IMR-90 (cell line): ENCODE data around the gene EAF1. TPM values are rescaled to one million over a fixed set of nuclear protein-coding genes. Genes with fewer than 3 reads are reported as not detected.

ENCODE experiments used
- CHD1 ChIP-seq: IDR thresholded peaks from 2 replicates; pipeline ENCODE4 v1.6.1; 2012; ENCODE audit warnings: low read depth, low read length, improper control_type of control experiment
- MAZ ChIP-seq: IDR thresholded peaks from 2 replicates; pipeline ENCODE4 v1.6.1; 2012; ENCODE audit warnings: low read depth, mild to moderate bottlenecking, low read length, improper control_type of control experiment, moderate library complexity, borderline replicate concordance
- POLR2A ChIP-seq: IDR thresholded peaks from 2 replicates; pipeline ENCODE4 v1.6.1; 2012; ENCODE audit warnings: mild to moderate bottlenecking, low read depth, low read length
- RAD21 ChIP-seq: IDR thresholded peaks from 2 replicates; pipeline ENCODE4 v1.6.1; 2012; ENCODE audit warnings: low read length, improper control_type of control experiment
- polyA plus RNA-seq, 3 experiments: library from polyadenylated mRNA; depleted of rRNA; stranded (reverse); fragments of >200 nt; gene quantifications; 2 replicates each; pipeline ENCODE4 v1.2.3, GENCODE V29; 2012; ENCODE audit warnings: low replicate concordance in 1 of 3
- total RNA-seq: library from RNA; depleted of rRNA; stranded (reverse); fragments of >200 nt; gene quantifications from 2 replicates; pipeline ENCODE4 v1.2.3, GENCODE V29; 2012
- TF ChIP-seq, protein P1 (sequence below): conservative IDR thresholded peaks from 2 replicates; pipeline ENCODE4 v1.5.1; 2012; ENCODE audit warnings: mild to moderate bottlenecking, low read depth, low read length, improper control_type of control experiment
- TF ChIP-seq, protein P2 (sequence below): fragments of 150-350 bp; IDR thresholded peaks from 2 replicates; pipeline ENCODE4 v1.6.1; 2017; ENCODE audit warnings: mild to moderate bottlenecking, antibody characterized with exemption, low read length, low read depth

The EAF1 gene
- total and polyA plus RNA-seq, 2 of the 4 experiments (the other 2 are of a cell fraction), result 7.0 to 21.3 TPM

DNA sequence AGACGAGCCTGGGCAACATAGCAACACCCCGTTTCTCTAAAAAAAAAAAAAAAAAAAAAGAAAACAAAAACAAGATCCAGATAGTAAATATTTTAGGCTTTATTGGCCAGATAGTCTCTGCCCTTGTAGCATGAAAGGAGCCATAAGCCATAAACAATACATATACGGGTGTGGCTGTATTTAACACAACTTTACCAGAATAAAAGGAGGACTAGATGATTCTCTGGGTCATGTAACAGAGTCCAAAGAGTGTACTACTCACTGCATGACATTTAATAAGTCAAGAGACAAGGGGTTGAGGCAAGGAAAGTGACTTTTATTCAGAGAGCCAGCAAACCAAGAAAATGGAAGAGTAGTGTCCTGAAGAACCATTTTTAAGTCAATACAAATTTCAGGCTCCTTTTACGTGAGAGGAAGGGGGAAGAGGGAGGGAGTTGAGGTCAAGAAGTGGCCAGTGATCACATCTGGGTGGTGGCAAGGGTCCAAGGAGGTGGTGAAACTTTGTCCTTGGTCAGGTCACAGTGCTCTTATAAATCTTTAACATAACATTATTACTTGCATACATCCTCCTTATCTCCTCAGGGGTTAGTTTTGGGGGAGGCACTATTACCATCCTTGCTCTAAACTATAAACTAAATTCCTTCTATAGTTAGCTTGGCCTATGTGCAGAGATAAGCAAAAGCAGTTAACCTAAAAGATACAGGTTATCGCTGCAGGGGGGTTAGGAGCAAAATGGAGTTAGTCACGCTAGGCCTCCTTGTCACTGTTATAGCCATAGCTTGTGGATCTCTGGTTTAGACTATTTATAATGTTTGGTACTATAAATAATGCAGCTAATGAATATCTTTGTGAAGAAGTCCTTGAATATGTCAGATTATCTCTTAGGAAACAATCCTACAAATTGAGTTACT lies 46.2 kb upstream of the EAF1 start (continued):
- TF ChIP-seq, protein P1, sequence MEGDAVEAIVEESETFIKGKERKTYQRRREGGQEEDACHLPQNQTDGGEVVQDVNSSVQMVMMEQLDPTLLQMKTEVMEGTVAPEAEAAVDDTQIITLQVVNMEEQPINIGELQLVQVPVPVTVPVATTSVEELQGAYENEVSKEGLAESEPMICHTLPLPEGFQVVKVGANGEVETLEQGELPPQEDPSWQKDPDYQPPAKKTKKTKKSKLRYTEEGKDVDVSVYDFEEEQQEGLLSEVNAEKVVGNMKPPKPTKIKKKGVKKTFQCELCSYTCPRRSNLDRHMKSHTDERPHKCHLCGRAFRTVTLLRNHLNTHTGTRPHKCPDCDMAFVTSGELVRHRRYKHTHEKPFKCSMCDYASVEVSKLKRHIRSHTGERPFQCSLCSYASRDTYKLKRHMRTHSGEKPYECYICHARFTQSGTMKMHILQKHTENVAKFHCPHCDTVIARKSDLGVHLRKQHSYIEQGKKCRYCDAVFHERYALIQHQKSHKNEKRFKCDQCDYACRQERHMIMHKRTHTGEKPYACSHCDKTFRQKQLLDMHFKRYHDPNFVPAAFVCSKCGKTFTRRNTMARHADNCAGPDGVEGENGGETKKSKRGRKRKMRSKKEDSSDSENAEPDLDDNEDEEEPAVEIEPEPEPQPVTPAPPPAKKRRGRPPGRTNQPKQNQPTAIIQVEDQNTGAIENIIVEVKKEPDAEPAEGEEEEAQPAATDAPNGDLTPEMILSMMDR, result no peak
- no peak for TF ChIP-seq RAD21
- TF ChIP-seq MAZ, result no peak
- TF ChIP-seq CHD1, result no peak
- TF ChIP-seq, protein P2, sequence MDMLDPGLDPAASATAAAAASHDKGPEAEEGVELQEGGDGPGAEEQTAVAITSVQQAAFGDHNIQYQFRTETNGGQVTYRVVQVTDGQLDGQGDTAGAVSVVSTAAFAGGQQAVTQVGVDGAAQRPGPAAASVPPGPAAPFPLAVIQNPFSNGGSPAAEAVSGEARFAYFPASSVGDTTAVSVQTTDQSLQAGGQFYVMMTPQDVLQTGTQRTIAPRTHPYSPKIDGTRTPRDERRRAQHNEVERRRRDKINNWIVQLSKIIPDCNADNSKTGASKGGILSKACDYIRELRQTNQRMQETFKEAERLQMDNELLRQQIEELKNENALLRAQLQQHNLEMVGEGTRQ, result no peak
- TF ChIP-seq POLR2A, result no peak
